WTC11 (cell line): ENCODE measurements around the gene ERC2. TPM values are rescaled to one million over a fixed set of nuclear protein-coding genes. Genes with fewer than 3 reads are reported as not detected.

ENCODE experiments used
- ATAC-seq: fragments of 200-7000 bp; cut with Tn5 transposase; 2 replicates; pipeline ENCODE4 v1.10.0; 2021; ENCODE audit warnings: mild to moderate bottlenecking, moderate library complexity
- CTCF ChIA-PET: fragments of 300-600 bp; sonication (Branson Sonifier 250); formaldehyde crosslinking; loops from one replicate; lab custom pipeline; 2021; ENCODE audit warnings: antibody characterized with exemption; lab: Charles Lee
- POLR2A ChIA-PET: fragments of 350-600 bp; sonication (Branson Sonifier 250); formaldehyde crosslinking; loops from one replicate; lab custom pipeline; 2021; ENCODE audit warnings: antibody characterized with exemption; lab: Charles Lee
- DNase-seq: peaks from one replicate; pipeline ENCODE4 v3.0.0; 2021; ENCODE audit warnings: low spot score
- H3K27ac Mint-ChIP-seq: 2 replicates; pipeline ENCODE4 v1.8.0; 2021; ENCODE audit warnings: mixed read lengths
- H3K27me3 Mint-ChIP-seq: 2 replicates; pipeline ENCODE4 v1.8.0; 2021; ENCODE audit warnings: low read depth, mild to moderate bottlenecking, moderate library complexity, mixed read lengths
- H3K36me3 Mint-ChIP-seq: 2 replicates; pipeline ENCODE4 v1.8.0; 2021; ENCODE audit warnings: mixed read lengths
- H3K4me1 Mint-ChIP-seq: 2 replicates; pipeline ENCODE4 v1.8.0; 2022; ENCODE audit warnings: mixed read lengths
- H3K4me3 Mint-ChIP-seq: 2 replicates; pipeline ENCODE4 v1.8.0; 2021; ENCODE audit warnings: mild to moderate bottlenecking, moderate library complexity, mixed read lengths
- H3K9me3 Mint-ChIP-seq: 2 replicates; pipeline ENCODE4 v1.8.0; 2021; ENCODE audit warnings: mixed read lengths
- AFF4 ChIP-seq: sonication (generic); formaldehyde crosslinking; IDR thresholded peaks from 2 replicates; pipeline ENCODE4 v1.8.1; 2023; ENCODE audit warnings: mild to moderate bottlenecking, missing genetic modification reagents, borderline replicate concordance
- CTCF ChIP-seq: fragments of 200-600 bp; IDR thresholded peaks from 2 replicates; pipeline ENCODE4 v1.8.0; 2022; ENCODE audit warnings: antibody characterized with exemption
- ETV6 ChIP-seq: sonication (generic); formaldehyde crosslinking; IDR thresholded peaks from 2 replicates; pipeline ENCODE4 v1.8.1; 2022; ENCODE audit warnings: mild to moderate bottlenecking, missing genetic modification reagents
- FOXP4 ChIP-seq: sonication (generic); formaldehyde crosslinking; IDR thresholded peaks from 2 replicates; pipeline ENCODE4 v1.8.0; 2022; ENCODE audit warnings: mild to moderate bottlenecking, missing genetic modification reagents
- HMGA2 ChIP-seq: fragments of 250-450 bp; sonication (Bioruptor Pico); IDR thresholded peaks from 2 replicates; pipeline ENCODE4 v1.4.0; 2021; ENCODE audit warnings: mild to moderate bottlenecking, moderate library complexity
- MYBL2 ChIP-seq: sonication (generic); formaldehyde crosslinking; IDR thresholded peaks from 2 replicates; pipeline ENCODE4 v1.8.1; 2023; ENCODE audit warnings: mild to moderate bottlenecking, moderate library complexity, missing genetic modification reagents
- NR3C1 ChIP-seq: sonication (generic); formaldehyde crosslinking; conservative IDR thresholded peaks from 2 replicates; pipeline ENCODE4 v1.8.1; 2023; ENCODE audit warnings: low read depth, mild to moderate bottlenecking, missing genetic modification reagents
- PRDM15 ChIP-seq: sonication (generic); formaldehyde crosslinking; IDR thresholded peaks from 2 replicates; pipeline ENCODE4 v1.8.0; 2022; ENCODE audit warnings: missing genetic modification reagents
- USF2 ChIP-seq: sonication (generic); formaldehyde crosslinking; IDR thresholded peaks from 2 replicates; pipeline ENCODE4 v1.8.1; 2023; ENCODE audit warnings: mild to moderate bottlenecking, missing genetic modification reagents, moderate library complexity
- ZNF138 ChIP-seq: sonication (generic); formaldehyde crosslinking; conservative IDR thresholded peaks from 2 replicates; pipeline ENCODE4 v1.8.1; 2022; ENCODE audit warnings: mild to moderate bottlenecking, moderate library complexity, missing genetic modification reagents
- total RNA-seq: library from RNA; stranded (reverse); gene quantifications from 3 replicates; pipeline ENCODE4 v1.2.3, GENCODE V29; 2021

The ERC2 gene
- total RNA-seq, 1 experiment from 2014 or later = 23.5 TPM

GRCh38 chr3:55749036-55749435, 719.2 kb downstream of the ERC2 start (continued):
- no peak for TF ChIP-seq PRDM15 (CRISPR knock-in tag)
- no peak for TF ChIP-seq NR3C1 (CRISPR knock-in tag)
- TF ChIP-seq USF2 (CRISPR knock-in tag) = no peak
- no peak for TF ChIP-seq HMGA2 (CRISPR knock-in tag)
- TF ChIP-seq FOXP4 = no peak
- no peak for TF ChIP-seq MYBL2
- TF ChIP-seq, all 79 proteins: peak for 0

- TF ChIP-seq CTCF = 0 out of 2 replicates have a peak, but pooled peaks have one; percentile 15
- TF ChIP-seq AFF4 = no peak
- H3K27ac Mint-ChIP-seq = no peak overlapping the region
- H3K4me1 Mint-ChIP-seq = peaks cover 8% of the 10 kb centered on the region
- CTCF ChIA-PET = interaction anchor here (0.6 to 1.6 kb wide), 6 partner anchors 9 to 197 kb away, joined by 3 to 7 read pairs (median 3); no protein-coding TSS in a partner anchor
- ATAC-seq = no peak
- POLR2A ChIA-PET = no interaction called here
- H3K36me3 Mint-ChIP-seq = no peaks in the 10 kb centered on the region; the same call in 1 of the 2 replicates
- no peak for DNase-seq
- peaks cover 6% of the 10 kb centered on the region for H3K9me3 Mint-ChIP-seq
- no peak overlapping the region for H3K4me3 Mint-ChIP-seq
- no peaks in the 10 kb centered on the region for H3K27me3 Mint-ChIP-seq
Observed at GRCh38 chr3:55746808-55747413, 721.4 kb downstream of the ERC2 start.

GRCh38 chr3:55742832-55743136, 725.5 kb downstream of the ERC2 start:
- Mint-ChIP-seq H3K9me3 (peaks cover 7% of the 10 kb centered on the region; the same call in 1 of the 2 replicates), H3K36me3 (peaks cover 2% of the 10 kb centered on the region; the same call in 1 of the 2 replicates), H3K27me3 (no peaks in the 10 kb centered on the region), H3K4me3 (no peak overlapping the region), H3K4me1 (peaks cover 8% of the 10 kb centered on the region), H3K27ac (no peak overlapping the region)
- ATAC-seq = no peak
- TF ChIP-seq ZNF138 (CRISPR knock-in tag) (no peak), ETV6 (CRISPR knock-in tag) (no peak)
- ChIA-PET POLR2A (no interaction called here), CTCF (interaction anchor here (1.8 kb wide), 1 partner anchor 258 kb away, joined by 4 read pairs; no protein-coding TSS in a partner anchor)
- no peak for DNase-seq
